Stimulated activated CD8-positive, alpha-beta memory T cell treated with anti-CD3 and anti-CD28 coated beads, Interleukin-12 subunit alpha, Interleukin-12 subunit beta, amount 100 ng/mL, for 24 hours (primary cell): ENCODE results near the gene PLCD1.

Experiments
- DNase-seq: peaks from one replicate; pipeline ENCODE4 v3.0.0-alpha.2; 2020; ENCODE audit errors: extremely low read depth

The PLCD1 gene

GRCh38 chr3:37964146-37964545 lies 65.3 kb downstream of the PLCD1 start:
- no peak for DNase-seq

GRCh38 chr3:37963635-37964034 lies 65.8 kb downstream of the PLCD1 start:
- no peak for DNase-seq

GRCh38 chr3:37963016-37963415 lies 66.4 kb downstream of the PLCD1 start:
- no peak for DNase-seq

GRCh38 chr3:37961622-37962431 lies 67.6 kb downstream of the PLCD1 start:
- no peak for DNase-seq

GRCh38 chr3:37957539-37957936 lies 71.9 kb downstream of the PLCD1 start:
- DNase-seq = no peak
